ENCODE data around the gene VGLL4. TPM values are rescaled to one million over a fixed set of nuclear protein-coding genes. Genes with fewer than 3 reads are reported as not detected.
A peak's percentile ranks its signal among the peaks of the same experiment; 100 is the strongest.

VGLL4 gene
- total RNA-seq, 1 donor from 2014 or later = 29.4 TPM

DNA sequence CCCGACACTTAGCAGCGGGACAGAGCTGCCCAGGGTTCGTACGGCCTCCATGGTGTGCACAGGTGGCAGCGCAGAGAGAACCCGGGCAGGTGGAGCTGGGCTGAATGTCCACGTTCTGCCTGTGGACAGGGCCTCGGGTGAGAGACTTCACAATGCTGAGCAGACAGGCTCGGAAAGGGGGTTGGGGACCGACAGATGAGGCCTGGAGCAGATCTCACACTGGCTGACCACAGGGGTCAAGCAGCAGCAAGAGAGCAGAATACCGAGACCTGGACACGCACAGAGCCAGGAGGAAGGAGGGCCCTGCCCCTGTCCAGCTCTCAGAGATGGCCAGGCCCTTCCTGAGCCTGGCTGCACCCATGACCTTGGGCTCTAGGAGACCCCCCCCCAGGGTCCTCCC is 83.0 kb downstream of the VGLL4 start:
- no peak for DNase-seq
- Mint-ChIP-seq H3K9me3 (ENCODE audit: unreplicated experiment) (peaks cover 15% of the 10 kb centered on the region), H3K4me1 (ENCODE audit: low read depth, unreplicated experiment) (peaks cover 62% of the 10 kb centered on the region), H3K36me3 (ENCODE audit: unreplicated experiment) (peaks cover 4% of the 10 kb centered on the region), H3K4me3 (ENCODE audit: unreplicated experiment) (peak overlapping the region; percentile 15), H3K27ac (ENCODE audit: unreplicated experiment) (peak overlapping the region; percentile 75), H3K27me3 (ENCODE audit: unreplicated experiment) (peaks cover 12% of the 10 kb centered on the region)
- TF ChIP-seq, protein P1, sequence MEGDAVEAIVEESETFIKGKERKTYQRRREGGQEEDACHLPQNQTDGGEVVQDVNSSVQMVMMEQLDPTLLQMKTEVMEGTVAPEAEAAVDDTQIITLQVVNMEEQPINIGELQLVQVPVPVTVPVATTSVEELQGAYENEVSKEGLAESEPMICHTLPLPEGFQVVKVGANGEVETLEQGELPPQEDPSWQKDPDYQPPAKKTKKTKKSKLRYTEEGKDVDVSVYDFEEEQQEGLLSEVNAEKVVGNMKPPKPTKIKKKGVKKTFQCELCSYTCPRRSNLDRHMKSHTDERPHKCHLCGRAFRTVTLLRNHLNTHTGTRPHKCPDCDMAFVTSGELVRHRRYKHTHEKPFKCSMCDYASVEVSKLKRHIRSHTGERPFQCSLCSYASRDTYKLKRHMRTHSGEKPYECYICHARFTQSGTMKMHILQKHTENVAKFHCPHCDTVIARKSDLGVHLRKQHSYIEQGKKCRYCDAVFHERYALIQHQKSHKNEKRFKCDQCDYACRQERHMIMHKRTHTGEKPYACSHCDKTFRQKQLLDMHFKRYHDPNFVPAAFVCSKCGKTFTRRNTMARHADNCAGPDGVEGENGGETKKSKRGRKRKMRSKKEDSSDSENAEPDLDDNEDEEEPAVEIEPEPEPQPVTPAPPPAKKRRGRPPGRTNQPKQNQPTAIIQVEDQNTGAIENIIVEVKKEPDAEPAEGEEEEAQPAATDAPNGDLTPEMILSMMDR (IDR thresholded peaks at IDR 0.05; ENCODE audit: partially characterized antibody, unreplicated experiment) = no peak

DNA sequence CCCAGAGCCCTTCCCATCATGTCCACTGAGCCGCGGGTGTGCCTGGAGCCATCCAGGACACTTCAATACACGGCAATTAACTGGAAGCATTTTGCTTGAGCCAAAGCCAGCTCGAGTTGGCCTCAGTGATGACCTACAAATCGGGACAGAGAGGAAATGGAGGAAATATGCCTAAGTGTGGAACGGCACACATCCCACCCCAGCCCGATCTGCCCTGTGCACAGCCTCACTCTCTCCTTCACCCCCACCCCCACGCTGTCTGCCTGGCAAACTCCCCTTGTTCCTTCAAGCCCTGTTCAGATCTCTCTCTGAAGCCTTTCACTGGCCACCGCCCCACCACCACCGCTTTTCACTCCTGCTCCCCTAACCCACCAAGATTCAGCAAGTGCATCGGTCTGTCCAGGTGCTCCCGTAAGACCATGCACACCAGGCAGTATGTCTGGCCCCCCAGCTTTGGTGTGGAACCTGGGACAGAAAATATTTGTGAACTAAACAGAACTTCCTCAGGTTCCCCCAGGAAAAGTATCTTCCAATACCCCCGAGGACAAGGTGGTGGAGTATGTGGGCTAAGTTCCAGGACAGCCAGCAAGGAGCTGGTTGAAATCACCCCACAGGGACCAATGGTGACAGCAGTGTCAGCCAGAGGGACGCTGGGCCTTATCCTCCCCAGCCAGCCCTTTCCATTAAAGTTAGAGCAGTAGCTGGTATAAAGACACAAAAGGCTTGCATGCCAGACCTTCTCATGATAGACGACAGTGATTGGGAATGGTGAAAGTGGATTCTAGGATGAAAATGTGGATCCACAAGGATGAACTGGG is 83.7 kb downstream of the VGLL4 start:
- Mint-ChIP-seq H3K9me3 (ENCODE audit: unreplicated experiment) (peaks cover 15% of the 10 kb centered on the region), H3K4me1 (ENCODE audit: low read depth, unreplicated experiment) (peaks cover 64% of the 10 kb centered on the region), H3K4me3 (ENCODE audit: unreplicated experiment) (no peak overlapping the region)

DNA sequence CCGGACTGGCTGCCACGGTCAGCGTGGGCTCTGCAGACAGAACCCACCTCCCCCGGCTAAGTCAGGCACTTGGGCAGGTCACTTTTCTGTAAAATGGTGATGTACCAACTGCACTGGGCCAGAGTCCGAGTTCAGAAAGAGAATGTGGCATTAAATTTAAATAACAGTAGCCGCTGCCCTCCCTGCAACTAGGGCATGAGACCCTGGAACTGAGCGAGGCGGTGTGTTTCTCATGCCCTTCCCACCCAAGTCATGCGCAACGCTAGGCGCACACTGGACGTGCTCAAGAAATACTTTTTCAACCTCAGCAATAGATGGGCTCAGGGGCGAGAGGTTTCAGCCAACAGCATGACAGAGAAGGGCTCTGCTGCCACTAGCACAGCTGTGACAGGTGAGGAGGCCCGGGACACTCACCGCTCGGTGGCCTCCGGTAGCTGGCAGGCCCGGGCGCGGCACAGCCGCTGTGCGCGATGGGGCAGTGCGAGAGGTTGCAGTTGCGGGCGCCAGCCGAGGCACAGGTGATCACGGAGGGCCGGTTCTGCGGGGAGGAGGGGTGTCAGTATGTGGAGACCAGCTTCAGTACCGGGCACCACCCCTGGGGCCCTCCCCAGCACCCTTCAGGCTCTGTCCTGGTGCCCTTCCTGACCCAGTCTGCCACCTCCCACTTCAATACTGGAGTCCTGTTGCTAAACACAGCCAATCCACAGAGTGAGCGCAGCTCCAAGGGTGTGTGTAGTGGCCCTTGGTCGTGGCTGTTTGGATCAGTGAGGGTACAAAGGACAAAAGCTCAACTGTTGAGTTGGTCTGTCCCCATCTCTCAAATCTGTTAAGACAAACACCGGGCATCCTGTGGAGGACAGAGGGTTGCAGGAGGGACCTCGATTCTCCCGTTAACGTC is 84.5 kb downstream of the VGLL4 start:
- no peak for DNase-seq
- TF ChIP-seq, protein P1 (IDR thresholded peaks at IDR 0.05; ENCODE audit: partially characterized antibody, unreplicated experiment) = no peak
- Mint-ChIP-seq H3K27me3 (ENCODE audit: unreplicated experiment) (peaks cover 12% of the 10 kb centered on the region), H3K36me3 (ENCODE audit: unreplicated experiment) (peaks cover 4% of the 10 kb centered on the region), H3K4me1 (ENCODE audit: low read depth, unreplicated experiment) (peaks cover 62% of the 10 kb centered on the region), H3K4me3 (ENCODE audit: unreplicated experiment) (no peak overlapping the region), H3K27ac (ENCODE audit: unreplicated experiment) (peak overlapping the region; percentile 98), H3K9me3 (ENCODE audit: unreplicated experiment) (peaks cover 15% of the 10 kb centered on the region)

More for the DNA sequence above, 83.7 kb downstream of the VGLL4 start:
- peaks cover 4% of the 10 kb centered on the region for H3K36me3 Mint-ChIP-seq (ENCODE audit: unreplicated experiment)
- no peak for DNase-seq
- H3K27ac Mint-ChIP-seq (ENCODE audit: unreplicated experiment) = peak overlapping the region; percentile 75
- TF ChIP-seq, protein P1 (IDR thresholded peaks at IDR 0.05; ENCODE audit: partially characterized antibody, unreplicated experiment) = no peak
- H3K27me3 Mint-ChIP-seq (ENCODE audit: unreplicated experiment) = peaks cover 12% of the 10 kb centered on the region

DNA sequence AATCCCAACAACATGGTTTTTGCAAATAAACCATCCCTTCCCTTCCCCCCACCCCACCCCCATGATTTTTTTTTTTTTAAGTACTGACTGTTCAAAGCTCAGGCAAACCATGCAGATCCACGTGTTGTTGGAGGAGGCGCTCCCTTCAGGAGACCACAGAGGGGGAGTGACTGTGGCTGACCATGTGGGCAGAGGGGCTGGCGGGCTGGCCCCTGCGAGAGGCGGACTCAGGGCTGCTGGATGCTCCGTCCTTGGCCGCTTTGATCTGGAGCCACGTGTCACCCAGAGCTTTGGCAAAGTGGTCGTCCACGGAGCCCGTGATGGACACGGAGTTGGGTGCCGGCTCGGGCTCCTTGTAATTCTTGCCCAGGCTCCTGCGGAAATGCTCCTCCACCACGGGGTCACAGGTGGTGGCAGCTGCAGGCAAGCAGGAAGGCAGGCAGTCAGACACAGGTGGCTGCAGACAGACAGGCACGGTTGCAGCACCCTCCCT is 85.3 kb downstream of the VGLL4 start:
- DNase-seq = peak; percentile 57
- peaks cover 55% of the 10 kb centered on the region for H3K4me1 Mint-ChIP-seq (ENCODE audit: low read depth, unreplicated experiment)
- peaks cover 2% of the 10 kb centered on the region for H3K36me3 Mint-ChIP-seq (ENCODE audit: unreplicated experiment)
- H3K27me3 Mint-ChIP-seq (ENCODE audit: unreplicated experiment) = peaks cover 12% of the 10 kb centered on the region
- H3K27ac Mint-ChIP-seq (ENCODE audit: unreplicated experiment) = peak overlapping the region; percentile 98
- TF ChIP-seq, protein P1 (IDR thresholded peaks at IDR 0.05; ENCODE audit: partially characterized antibody, unreplicated experiment) = no peak
- no peak overlapping the region for H3K4me3 Mint-ChIP-seq (ENCODE audit: unreplicated experiment)
- H3K9me3 Mint-ChIP-seq (ENCODE audit: unreplicated experiment) = peaks cover 13% of the 10 kb centered on the region

Data from glutamatergic neuron (in vitro differentiated cells).